RWPE2 (cell line): ENCODE data around the gene CCDC138.

ENCODE experiments used
- ATAC-seq: fragments of 200-7000 bp; cut with Tn5 transposase; 3 replicates; pipeline ENCODE4 v1.9.1; 2021; ENCODE audit warnings: low read depth
- DNase-seq: peaks from one replicate; pipeline ENCODE4 v3.0.0-alpha.2; 2020; ENCODE audit warnings: low spot score
- H3K27ac ChIP-seq: fragments of 450-650 bp; 2 replicates; pipeline ENCODE4 v1.5.1; 2017; ENCODE audit warnings: mild to moderate bottlenecking; ENCODE audit not compliant: poor library complexity, severe bottlenecking
- H3K27me3 ChIP-seq: fragments of 250-450 bp; sonication (Bioruptor Pico); 2 replicates; pipeline ENCODE4 v1.5.1; 2021; ENCODE audit warnings: mild to moderate bottlenecking, moderate library complexity; ENCODE audit not compliant: insufficient read depth, poor library complexity, severe bottlenecking
- H3K36me3 ChIP-seq: fragments of 250-450 bp; sonication (Bioruptor Pico); 2 replicates; pipeline ENCODE4 v1.5.1; 2020; ENCODE audit warnings: low read depth, mild to moderate bottlenecking, moderate library complexity
- H3K4me1 ChIP-seq: fragments of 250-450 bp; sonication (Bioruptor Pico); 2 replicates; pipeline ENCODE4 v1.5.1; 2021; ENCODE audit warnings: mild to moderate bottlenecking, moderate library complexity; ENCODE audit not compliant: insufficient read depth, poor library complexity, severe bottlenecking
- H3K4me3 ChIP-seq: fragments of 250-450 bp; sonication (Bioruptor Pico); 2 replicates; pipeline ENCODE4 v1.5.1; 2021; ENCODE audit warnings: mild to moderate bottlenecking, moderate library complexity; ENCODE audit not compliant: severe bottlenecking
- H3K9me3 ChIP-seq: fragments of 250-450 bp; sonication (Bioruptor Pico); 2 replicates; pipeline ENCODE4 v1.5.1; 2021; ENCODE audit warnings: mild to moderate bottlenecking, moderate library complexity; ENCODE audit not compliant: severe bottlenecking
- CTCF ChIP-seq: fragments of 450-650 bp; IDR thresholded peaks from one replicate; pipeline ENCODE4 v1.5.1; 2017; ENCODE audit warnings: mild to moderate bottlenecking, moderate library complexity; ENCODE audit not compliant: poor library complexity, severe bottlenecking

CCDC138 gene

GRCh38 chr2:108813732-108814131 is 27.2 kb downstream of the CCDC138 start:
- TF ChIP-seq CTCF = no peak
- Histone ChIP-seq H3K4me1 (no peaks in the 10 kb centered on the region), H3K27ac (no peak overlapping the region), H3K9me3 (peaks cover 6% of the 10 kb centered on the region), H3K36me3 (peaks cover 50% of the 10 kb centered on the region), H3K4me3 (no peak overlapping the region), H3K27me3 (no peaks in the 10 kb centered on the region)
- no peak for ATAC-seq
- DNase-seq = no peak

GRCh38 chr2:108820482-108820881 is 33.9 kb downstream of the CCDC138 start:
- no peak for TF ChIP-seq CTCF
- Histone ChIP-seq H3K36me3 (peaks cover 31% of the 10 kb centered on the region), H3K27me3 (no peaks in the 10 kb centered on the region), H3K9me3 (peaks cover 5% of the 10 kb centered on the region), H3K4me1 (no peaks in the 10 kb centered on the region), H3K4me3 (no peak overlapping the region), H3K27ac (no peak overlapping the region)
- ATAC-seq (no peak), DNase-seq (no peak)

- no peak for ATAC-seq
These were observed 36.7 kb downstream of the CCDC138 start for GRCh38 chr2:108823286-108823685.

GRCh38 chr2:108824316-108825070 is 37.9 kb downstream of the CCDC138 start:
- Histone ChIP-seq H3K4me3 (no peak overlapping the region), H3K9me3 (peaks cover 5% of the 10 kb centered on the region), H3K27ac (no peak overlapping the region), H3K36me3 (peaks cover 6% of the 10 kb centered on the region), H3K4me1 (no peaks in the 10 kb centered on the region), H3K27me3 (no peaks in the 10 kb centered on the region)
- DNase-seq (no peak), ATAC-seq (no peak)
- TF ChIP-seq CTCF = no peak

More at GRCh38 chr2:108823286-108823685, 36.7 kb downstream of the CCDC138 start:
- Histone ChIP-seq H3K36me3 (peaks cover 16% of the 10 kb centered on the region), H3K4me1 (no peaks in the 10 kb centered on the region), H3K27ac (no peak overlapping the region), H3K9me3 (peaks cover 5% of the 10 kb centered on the region), H3K27me3 (no peaks in the 10 kb centered on the region), H3K4me3 (no peak overlapping the region)
- DNase-seq = no peak
- TF ChIP-seq CTCF = no peak

- DNase-seq = no peak
- ATAC-seq = no peak
- H3K4me3 ChIP-seq = no peak overlapping the region
- no peaks in the 10 kb centered on the region for H3K4me1 ChIP-seq
- no peak for TF ChIP-seq CTCF
- no peaks in the 10 kb centered on the region; the same call in 1 of the 2 replicates for H3K36me3 ChIP-seq
- no peaks in the 10 kb centered on the region for H3K27me3 ChIP-seq
- no peak overlapping the region for H3K27ac ChIP-seq
- peaks cover under 1% of the 10 kb centered on the region for H3K9me3 ChIP-seq
These were observed 38.7 kb downstream of the CCDC138 start for GRCh38 chr2:108825254-108825653.
